ENCODE results near the gene MAMDC4.
"Not testable (repeated sequence)": the region's sequence is repeated elsewhere in the genome, so short reads cannot be mapped to it uniquely, and the experiment has no call there.

The MAMDC4 gene

DNA sequence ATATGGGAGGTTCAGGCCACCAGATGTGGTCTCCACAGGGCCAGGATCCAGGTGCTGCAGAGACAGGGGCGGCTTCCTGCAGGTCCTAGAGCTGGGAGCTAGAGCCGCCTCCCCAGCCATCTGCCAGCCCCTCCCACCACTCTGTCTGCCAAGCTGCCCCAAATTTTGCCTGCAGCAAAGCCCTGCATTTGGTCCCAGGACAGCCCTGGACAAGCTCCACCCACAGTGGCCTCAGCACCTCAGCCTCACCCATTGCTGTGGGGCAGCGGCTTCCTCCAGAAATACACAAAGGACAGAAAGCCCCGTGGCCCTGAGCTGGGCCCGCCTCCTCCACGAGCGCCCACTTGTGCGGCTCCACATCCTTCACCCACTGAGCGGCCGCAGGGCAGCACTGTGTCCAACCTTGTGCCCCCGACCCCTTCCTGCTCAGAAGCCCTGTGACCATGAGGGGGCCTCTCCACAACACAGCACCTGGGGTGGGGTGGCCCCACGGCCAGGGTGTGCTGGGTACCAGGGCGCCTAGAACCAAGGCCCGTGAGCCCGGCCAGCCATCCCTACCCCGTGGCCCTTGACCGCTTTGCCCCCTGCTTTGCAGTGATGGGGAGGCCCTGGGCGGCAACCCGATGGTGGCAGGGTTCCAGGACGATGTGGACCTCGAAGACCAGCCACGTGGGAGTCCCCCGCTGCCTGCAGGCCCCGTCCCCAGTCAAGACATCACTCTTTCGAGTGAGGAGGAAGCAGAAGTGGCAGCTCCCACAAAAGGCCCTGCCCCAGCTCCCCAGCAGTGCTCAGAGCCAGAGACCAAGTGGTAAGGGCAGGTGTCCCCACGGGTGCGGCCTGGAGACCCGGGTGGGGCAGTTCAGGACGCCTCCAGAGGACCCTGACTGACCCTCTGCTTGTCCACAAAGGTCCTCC, 13.6 kb upstream of the MAMDC4 start:
- H3K4me3 ChIP-seq (ENCODE audit: low read length), result no peak overlapping the region
- no peak for DNase-seq (ENCODE audit: low read depth)
- TF ChIP-seq, protein P1, sequence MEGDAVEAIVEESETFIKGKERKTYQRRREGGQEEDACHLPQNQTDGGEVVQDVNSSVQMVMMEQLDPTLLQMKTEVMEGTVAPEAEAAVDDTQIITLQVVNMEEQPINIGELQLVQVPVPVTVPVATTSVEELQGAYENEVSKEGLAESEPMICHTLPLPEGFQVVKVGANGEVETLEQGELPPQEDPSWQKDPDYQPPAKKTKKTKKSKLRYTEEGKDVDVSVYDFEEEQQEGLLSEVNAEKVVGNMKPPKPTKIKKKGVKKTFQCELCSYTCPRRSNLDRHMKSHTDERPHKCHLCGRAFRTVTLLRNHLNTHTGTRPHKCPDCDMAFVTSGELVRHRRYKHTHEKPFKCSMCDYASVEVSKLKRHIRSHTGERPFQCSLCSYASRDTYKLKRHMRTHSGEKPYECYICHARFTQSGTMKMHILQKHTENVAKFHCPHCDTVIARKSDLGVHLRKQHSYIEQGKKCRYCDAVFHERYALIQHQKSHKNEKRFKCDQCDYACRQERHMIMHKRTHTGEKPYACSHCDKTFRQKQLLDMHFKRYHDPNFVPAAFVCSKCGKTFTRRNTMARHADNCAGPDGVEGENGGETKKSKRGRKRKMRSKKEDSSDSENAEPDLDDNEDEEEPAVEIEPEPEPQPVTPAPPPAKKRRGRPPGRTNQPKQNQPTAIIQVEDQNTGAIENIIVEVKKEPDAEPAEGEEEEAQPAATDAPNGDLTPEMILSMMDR (conservative IDR thresholded peaks at IDR 0.05; ENCODE audit: low read length), result no peak

DNA sequence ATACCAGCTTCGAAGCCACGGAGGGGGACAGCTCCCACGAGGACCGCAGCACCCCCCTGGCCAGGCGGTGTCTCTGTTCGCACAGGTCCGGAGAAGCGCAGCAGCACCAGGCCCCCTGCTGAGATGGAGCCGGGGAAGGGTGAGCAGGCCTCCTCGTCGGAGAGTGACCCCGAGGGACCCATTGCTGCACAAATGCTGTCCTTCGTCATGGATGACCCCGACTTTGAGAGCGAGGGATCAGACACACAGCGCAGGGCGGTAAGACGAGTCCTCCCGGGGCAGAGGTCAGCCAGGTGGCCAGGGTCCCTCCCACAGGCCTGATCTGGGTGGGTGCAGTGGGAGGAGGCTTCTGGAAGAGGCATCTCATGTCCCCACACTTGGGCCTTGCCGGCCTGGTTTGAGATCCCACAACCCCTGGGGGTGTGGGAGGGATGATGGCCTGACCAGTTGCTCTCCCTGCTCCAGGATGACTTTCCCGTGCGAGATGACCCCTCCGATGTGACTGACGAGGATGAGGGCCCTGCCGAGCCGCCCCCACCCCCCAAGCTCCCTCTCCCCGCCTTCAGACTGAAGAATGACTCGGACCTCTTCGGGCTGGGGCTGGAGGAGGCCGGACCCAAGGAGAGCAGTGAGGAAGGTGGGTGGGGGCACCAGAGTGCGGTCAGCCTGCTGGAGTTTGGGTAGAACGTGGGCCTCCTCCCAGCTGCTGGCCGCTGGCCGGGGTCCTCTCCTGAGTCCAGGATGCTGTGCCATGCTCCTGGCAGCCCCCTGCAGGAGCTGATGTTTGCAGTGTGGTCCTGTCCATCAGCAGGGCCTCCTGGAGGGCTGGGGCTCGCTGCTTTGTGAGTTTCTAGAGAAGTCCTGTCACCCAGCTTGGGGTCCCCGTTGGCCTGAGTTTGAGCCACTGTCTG, 12.7 kb upstream of the MAMDC4 start:
- DNase-seq (ENCODE audit: low read depth), result no peak
- TF ChIP-seq, protein P1 (conservative IDR thresholded peaks at IDR 0.05; ENCODE audit: low read length), result no peak

DNA sequence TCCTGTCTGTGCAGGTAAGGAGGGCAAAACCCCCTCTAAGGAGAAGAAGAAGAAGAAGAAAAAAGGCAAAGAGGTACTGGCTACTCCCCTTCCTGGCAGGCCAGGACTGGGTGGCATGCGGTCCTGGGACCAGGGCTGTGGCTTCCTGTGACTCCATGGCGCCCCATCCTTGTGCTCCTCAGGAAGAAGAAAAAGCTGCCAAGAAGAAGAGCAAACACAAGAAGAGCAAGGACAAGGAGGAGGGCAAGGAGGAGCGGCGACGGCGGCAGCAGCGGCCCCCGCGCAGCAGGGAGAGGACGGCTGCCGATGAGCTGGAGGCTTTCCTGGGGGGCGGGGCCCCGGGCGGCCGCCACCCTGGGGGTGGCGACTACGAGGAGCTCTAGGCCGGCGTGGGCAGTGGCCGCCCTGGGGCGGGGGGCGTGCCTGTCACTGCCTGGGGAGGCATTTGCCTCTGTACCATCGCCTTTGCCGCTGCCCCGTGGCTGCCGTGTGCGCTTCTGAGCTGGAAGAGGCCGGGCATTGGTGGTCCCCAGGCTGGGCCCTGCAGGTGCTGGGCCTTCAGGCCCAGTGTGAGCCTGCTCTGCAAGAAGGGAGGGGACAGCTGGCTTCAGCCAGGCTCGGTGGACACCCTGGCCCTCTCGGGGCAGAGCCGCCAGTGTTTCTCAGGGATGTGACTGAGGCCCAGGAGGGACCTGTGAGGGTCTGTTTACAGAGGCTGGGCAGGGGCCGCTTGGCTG, 11.8 kb upstream of the MAMDC4 start:
- TF ChIP-seq, protein P1 (conservative IDR thresholded peaks at IDR 0.05; ENCODE audit: low read length), result no peak
- no peak for DNase-seq (ENCODE audit: low read depth)
- H3K4me3 ChIP-seq (ENCODE audit: low read length), result no peak overlapping the region

More for the DNA sequence above, 12.7 kb upstream of the MAMDC4 start:
- no peak overlapping the region for H3K4me3 ChIP-seq (ENCODE audit: low read length)

DNA sequence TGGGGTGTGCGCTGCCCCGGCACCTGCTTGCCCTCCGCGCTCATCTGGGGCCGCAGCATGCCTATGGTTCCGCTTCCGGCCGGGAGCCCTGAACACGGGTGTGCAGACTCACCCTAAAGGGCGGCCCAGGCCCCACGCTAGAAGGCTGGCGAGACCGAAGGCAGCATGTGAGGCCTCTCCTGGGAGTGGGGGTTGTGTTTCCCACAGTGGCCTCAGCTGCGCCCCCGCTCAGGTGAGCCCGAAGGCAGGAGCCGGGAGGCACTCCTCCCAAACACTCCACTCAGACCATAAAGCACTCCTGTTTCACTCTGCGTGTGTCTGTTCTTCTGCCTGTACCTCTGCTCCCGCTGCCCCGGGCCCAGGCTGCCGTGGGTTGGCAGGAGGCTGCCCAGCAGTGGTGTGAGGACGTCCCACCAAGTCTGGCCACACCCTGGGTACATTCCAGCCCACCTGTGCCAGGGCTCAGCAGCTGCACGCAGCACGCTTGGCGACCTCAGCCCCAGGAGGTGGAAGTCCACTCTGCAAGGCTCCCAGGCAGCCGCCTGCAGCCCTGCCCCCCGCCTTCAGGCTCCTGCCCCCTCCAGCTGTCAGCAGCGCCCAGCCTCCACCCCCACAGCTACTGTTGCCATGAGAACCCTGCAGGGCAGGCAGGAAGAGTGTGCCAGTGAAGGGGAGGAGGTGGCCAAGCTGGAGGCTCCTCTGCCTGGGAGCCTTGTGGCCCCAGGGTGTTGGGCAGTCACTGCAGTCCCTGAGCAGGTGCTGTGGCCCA, 11.1 kb upstream of the MAMDC4 start:
- no peak overlapping the region for H3K4me3 ChIP-seq (ENCODE audit: low read length)
- TF ChIP-seq, protein P1 (conservative IDR thresholded peaks at IDR 0.05; ENCODE audit: low read length), result no peak
- peak; percentile 59 for DNase-seq (ENCODE audit: low read depth)

DNA sequence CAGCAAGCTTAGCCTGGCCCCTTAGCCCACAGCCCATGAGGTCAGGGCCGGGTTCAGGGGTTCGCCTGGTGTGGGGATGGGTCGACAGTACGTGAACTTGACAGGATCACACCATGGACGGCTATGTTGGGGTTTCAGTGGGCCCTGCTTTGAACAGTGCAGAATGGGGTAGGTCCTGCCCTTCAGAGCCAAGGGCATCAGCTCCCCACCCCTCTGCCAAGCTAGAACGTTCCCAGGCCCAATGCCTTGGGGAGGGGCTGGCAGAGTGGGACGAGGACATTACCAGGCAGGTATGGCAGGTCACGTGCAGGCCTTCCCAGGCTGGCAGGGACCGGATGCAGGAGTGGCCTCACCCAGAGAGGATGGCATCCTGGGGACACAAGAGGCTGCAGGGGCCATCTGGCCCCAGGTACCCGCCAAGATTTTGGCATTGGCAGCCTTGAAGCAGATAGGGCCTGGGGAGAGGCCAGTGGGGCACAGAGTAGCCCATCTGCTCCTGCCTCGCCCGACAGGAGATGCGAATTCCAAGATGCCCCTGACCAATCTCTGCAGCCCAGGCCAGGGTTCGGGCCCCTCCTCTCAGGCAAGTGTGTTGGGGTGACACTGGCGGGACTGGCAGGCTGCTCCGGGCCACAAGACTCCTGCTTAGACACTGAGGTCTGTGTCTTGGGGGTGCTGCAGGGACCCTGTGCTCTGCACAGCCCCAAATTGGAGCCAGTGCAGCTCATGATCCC, 10.3 kb upstream of the MAMDC4 start:
- DNase-seq (ENCODE audit: low read depth); H3K4me3 ChIP-seq (ENCODE audit: low read length): not testable (repeated sequence)

DNA sequence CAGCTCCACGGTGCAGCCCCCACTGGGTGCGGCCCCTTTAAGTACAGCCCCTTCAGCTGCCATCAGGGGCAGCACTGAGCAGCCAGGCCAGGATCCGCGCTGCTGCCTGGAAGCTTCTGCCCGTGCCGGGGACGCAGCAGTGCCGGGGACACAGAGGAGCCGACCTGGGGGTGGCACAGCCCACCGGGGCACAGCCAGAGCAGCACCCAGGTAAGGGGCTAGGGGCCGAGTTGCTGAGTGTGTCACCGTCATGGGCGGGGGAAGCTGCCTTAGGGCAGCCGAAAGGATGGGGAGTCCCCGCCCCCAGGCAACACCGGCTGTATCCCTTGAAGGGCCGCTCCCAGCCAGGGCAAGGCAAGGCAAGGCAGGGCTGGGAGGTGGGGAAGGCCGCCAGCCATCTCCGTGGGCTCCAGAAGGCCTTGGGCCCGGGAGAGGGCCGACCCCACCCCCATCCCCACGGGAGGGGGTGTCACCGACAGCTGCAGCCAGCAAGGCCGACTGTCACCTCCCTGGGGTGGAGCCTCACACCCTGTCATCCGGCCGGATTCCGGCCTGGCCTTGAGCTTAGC, 9.7 kb upstream of the MAMDC4 start, which contains the start of gene AJM1:
TSS of gene AJM1 (plus strand) at position 99 of the 569 bp plus-strand sequence. CDS start 1,937 bp downstream, outside the sequence.
- TF ChIP-seq, protein P1 (conservative IDR thresholded peaks at IDR 0.05; ENCODE audit: low read length), result peak; percentile 73
- DNase-seq (ENCODE audit: low read depth), result peak; percentile 65
- H3K4me3 ChIP-seq (ENCODE audit: low read length), result peak within 1 kb of the TSS; percentile 67

DNA sequence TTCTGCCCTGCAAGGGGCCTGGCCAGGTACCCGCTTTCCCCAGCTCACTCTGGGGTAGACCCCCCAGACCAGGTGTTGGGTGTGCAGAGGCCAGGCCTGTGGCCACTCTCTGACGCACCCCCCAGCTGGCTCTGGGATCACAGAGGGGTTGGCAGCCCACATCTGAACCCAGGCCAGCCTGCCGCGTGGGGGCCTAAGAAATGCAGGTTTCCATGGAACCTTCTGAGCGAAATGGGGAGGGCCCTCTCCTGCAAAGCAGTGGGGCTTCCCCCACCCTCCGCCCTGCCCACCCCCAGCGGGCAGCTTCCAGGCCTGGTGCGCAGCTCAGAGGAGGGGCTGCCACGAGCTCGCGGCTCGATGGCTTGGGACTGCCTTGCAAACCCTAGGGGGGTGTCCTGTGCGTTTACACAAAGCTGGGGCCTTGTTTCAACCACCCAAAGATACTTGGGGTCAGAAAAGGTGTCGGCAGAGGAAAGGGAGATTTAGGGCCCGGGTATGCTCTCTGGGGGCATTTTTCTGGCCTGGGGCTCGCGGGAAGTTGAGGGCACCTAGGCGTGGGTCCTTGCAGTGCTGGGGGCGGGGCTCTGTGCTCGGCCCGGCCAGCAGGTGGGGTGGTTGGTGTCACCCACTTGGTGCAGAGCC, 8.9 kb upstream of the MAMDC4 start:
- H3K4me3 ChIP-seq (ENCODE audit: low read length); DNase-seq (ENCODE audit: low read depth): not testable (repeated sequence)

All from AG10803 (cell line).